ENCODE measurements around the gene ZNF217. TPM values are rescaled to one million over a fixed set of nuclear protein-coding genes. Genes with fewer than 3 reads are reported as not detected.
"Not testable (repeated sequence)": the region's sequence is repeated elsewhere in the genome, so short reads cannot be mapped to it uniquely, and the experiment has no call there.

ZNF217 gene
- total RNA-seq, 1 donor from 2014 or later: 7.0 TPM

GRCh38 chr20:53604846-53605245 is 11.2 kb upstream of the ZNF217 start:
- DNase-seq; ATAC-seq (ENCODE audit: poor library complexity); intact Hi-C loops (cut with DNase I): not testable (repeated sequence)

GRCh38 chr20:53602661-53603060 is 9.0 kb upstream of the ZNF217 start:
- no peak for DNase-seq
- intact Hi-C loops (cut with DNase I): no loop called here
- no peak for ATAC-seq (ENCODE audit: poor library complexity)

- intact Hi-C loops (cut with DNase I): no loop called here
- ATAC-seq (ENCODE audit: poor library complexity) (no peak), DNase-seq (no peak)
Observed at GRCh38 chr20:53599910-53600632, 6.4 kb upstream of the ZNF217 start.

- no peak for ATAC-seq (ENCODE audit: poor library complexity)
- intact Hi-C loops (cut with DNase I): no loop called here
- no peak for DNase-seq
Observed at GRCh38 chr20:53599378-53599777, 5.7 kb upstream of the ZNF217 start.

GRCh38 chr20:53599044-53599362 is 5.4 kb upstream of the ZNF217 start:
- intact Hi-C loops (cut with DNase I): no loop called here
- DNase-seq (no peak), ATAC-seq (ENCODE audit: poor library complexity) (no peak)

GRCh38 chr20:53598140-53599043 is 4.8 kb upstream of the ZNF217 start:
- no peak for ATAC-seq (ENCODE audit: poor library complexity)
- intact Hi-C loops (cut with DNase I): no loop called here
- DNase-seq: no peak

GRCh38 chr20:53597521-53598120 is 4.0 kb upstream of the ZNF217 start:
- no peak for DNase-seq
- intact Hi-C loops (cut with DNase I): no loop called here
- ATAC-seq (ENCODE audit: poor library complexity): no peak

GRCh38 chr20:53597030-53597482 is 3.4 kb upstream of the ZNF217 start:
- no peak for ATAC-seq (ENCODE audit: poor library complexity)
- no peak for DNase-seq
- intact Hi-C loops (cut with DNase I): no loop called here

GRCh38 chr20:53596189-53597001 is 2.8 kb upstream of the ZNF217 start:
- ATAC-seq (ENCODE audit: poor library complexity); DNase-seq; intact Hi-C loops (cut with DNase I): not testable (repeated sequence)

- intact Hi-C loops (cut with DNase I); DNase-seq; ATAC-seq (ENCODE audit: poor library complexity): not testable (repeated sequence)
Observed at GRCh38 chr20:53595742-53596141, 2.1 kb upstream of the ZNF217 start.

GRCh38 chr20:53595018-53595378 is 1.4 kb upstream of the ZNF217 start:
- no peak for ATAC-seq (ENCODE audit: poor library complexity)
- intact Hi-C loops (cut with DNase I): no loop called here

GRCh38 chr20:53594068-53595017 is 704 bp upstream of the ZNF217 start:
- DNase-seq (peak; percentile 98), ATAC-seq (ENCODE audit: poor library complexity) (peak; percentile 91)
- intact Hi-C loops (cut with DNase I): loop anchor here (5.0 kb wide), 1 partner anchor 143 kb away; no protein-coding TSS in a partner anchor

More at GRCh38 chr20:53595018-53595378, 1.4 kb upstream of the ZNF217 start:
- no peak for DNase-seq

- DNase-seq (peak; percentile 57), ATAC-seq (ENCODE audit: poor library complexity) (peak; percentile 2)
- intact Hi-C loops (cut with DNase I): loop anchor here (5.0 kb wide), 1 partner anchor 144 kb away; no protein-coding TSS in a partner anchor
Observed at GRCh38 chr20:53592992-53593465, 610 bp downstream of the ZNF217 start.

- intact Hi-C loops (cut with DNase I): loop anchor here (5.0 kb wide), 1 partner anchor 145 kb away; no protein-coding TSS in a partner anchor
- DNase-seq: peak; percentile 83
- peak; percentile 39 for ATAC-seq (ENCODE audit: poor library complexity)
Observed at GRCh38 chr20:53592454-53592991, 1.1 kb downstream of the ZNF217 start.

GRCh38 chr20:53591941-53592441 is 1.6 kb downstream of the ZNF217 start:
- not testable (repeated sequence) for DNase-seq; ATAC-seq (ENCODE audit: poor library complexity)
- intact Hi-C loops (cut with DNase I): loop anchor here (5.0 kb wide), 1 partner anchor 145 kb away; no protein-coding TSS in a partner anchor

GRCh38 chr20:53591206-53591741 is 2.4 kb downstream of the ZNF217 start:
- DNase-seq; ATAC-seq (ENCODE audit: poor library complexity): not testable (repeated sequence)
- intact Hi-C loops (cut with DNase I): loop anchor here (5.0 kb wide), 1 partner anchor 146 kb away; no protein-coding TSS in a partner anchor
